HEK293T (cell line): ENCODE data around the gene ADAMTS3.

Experiments used
- ARNT ChIP-seq: fragments of 450-650 bp; IDR thresholded peaks from 2 replicates; pipeline ENCODE4 v1.6.1; 2017; ENCODE audit warnings: mild to moderate bottlenecking
- BHLHE40 ChIP-seq: fragments of 450-650 bp; IDR thresholded peaks from 2 replicates; pipeline ENCODE4 v1.6.1; 2016; ENCODE audit warnings: mild to moderate bottlenecking, moderate library complexity, borderline replicate concordance
- CTBP1 ChIP-seq: fragments of 450-650 bp; IDR thresholded peaks from 2 replicates; pipeline ENCODE4 v1.6.1; 2016; ENCODE audit warnings: borderline replicate concordance
- FOXA1 ChIP-seq: fragments of 450-650 bp; IDR thresholded peaks from 2 replicates; pipeline ENCODE4 v1.6.1; 2016; ENCODE audit warnings: mild to moderate bottlenecking
- FOXM1 ChIP-seq: fragments of 450-650 bp; IDR thresholded peaks from 2 replicates; pipeline ENCODE4 v1.6.1; 2017; ENCODE audit warnings: mild to moderate bottlenecking, borderline replicate concordance
- HDGF ChIP-seq: fragments of 450-650 bp; IDR thresholded peaks from 2 replicates; pipeline ENCODE4 v1.6.1; 2017; ENCODE audit warnings: antibody characterized with exemption, borderline replicate concordance
- LEF1 ChIP-seq: fragments of 450-650 bp; IDR thresholded peaks from 2 replicates; pipeline ENCODE4 v1.6.1; 2017; ENCODE audit warnings: mild to moderate bottlenecking, borderline replicate concordance
- NFRKB ChIP-seq: fragments of 450-650 bp; IDR thresholded peaks from 2 replicates; pipeline ENCODE4 v1.6.1; 2016; ENCODE audit warnings: mild to moderate bottlenecking, moderate library complexity
- SP1 ChIP-seq: fragments of 450-650 bp; IDR thresholded peaks from 2 replicates; pipeline ENCODE4 v1.6.1; 2017
- SUZ12 ChIP-seq: fragments of 450-650 bp; IDR thresholded peaks from 2 replicates; pipeline ENCODE4 v1.6.1; 2016; ENCODE audit warnings: mild to moderate bottlenecking
- ZNF384 ChIP-seq: fragments of 450-650 bp; IDR thresholded peaks from 2 replicates; pipeline ENCODE4 v1.6.1; 2016

- no peak for TF ChIP-seq ARNT
- no peak for TF ChIP-seq HDGF
- no peak for TF ChIP-seq BHLHE40
- no peak for TF ChIP-seq CTBP1
- TF ChIP-seq FOXM1 = no peak
- no peak for TF ChIP-seq SUZ12
- no peak for TF ChIP-seq ZNF384
- no peak for TF ChIP-seq SP1
- TF ChIP-seq FOXA1 = no peak
- TF ChIP-seq NFRKB = no peak
- TF ChIP-seq LEF1 = no peak
These were observed 97.2 kb downstream of the ADAMTS3 start for GRCh38 chr4:72471816-72472215.
